NCI-H2107 (cell line): Measurements from ENCODE around the gene RAPGEF2.
"Not testable (repeated sequence)": the region's sequence is repeated elsewhere in the genome, so short reads cannot be mapped to it uniquely, and the experiment has no call there.

Experiments
- DNase-seq: peaks from one replicate; lab custom pipeline; 2025; lab: John Stamatoyannopoulos, UW

The RAPGEF2 gene

GRCh38 chr4:159102622-159103383 is at the start of gene RAPGEF2:
RAPGEF2 (plus strand) TSS chr4:159103079; CDS start chr4:159104163, 1,084 bp downstream.
- peak; percentile 56 for DNase-seq

GRCh38 chr4:159055833-159056232 is 47.0 kb upstream of the RAPGEF2 start:
- DNase-seq: no peak

- no peak for DNase-seq
These were observed 42.7 kb upstream of the RAPGEF2 start for GRCh38 chr4:159060161-159060560.

- no peak for DNase-seq
These were observed 40.5 kb upstream of the RAPGEF2 start for GRCh38 chr4:159062381-159062780.

- DNase-seq: no peak
These were observed 37.2 kb upstream of the RAPGEF2 start for GRCh38 chr4:159065513-159066240.

- not testable (repeated sequence) for DNase-seq
These were observed 34.7 kb upstream of the RAPGEF2 start for GRCh38 chr4:159068139-159068538.

GRCh38 chr4:159069922-159070321 is 33.0 kb upstream of the RAPGEF2 start:
- DNase-seq: no peak

GRCh38 chr4:159070742-159071141 is 32.1 kb upstream of the RAPGEF2 start:
- DNase-seq: no peak

- DNase-seq: no peak
These were observed 31.5 kb upstream of the RAPGEF2 start for GRCh38 chr4:159071178-159071968.

- DNase-seq: no peak
These were observed 30.7 kb upstream of the RAPGEF2 start for GRCh38 chr4:159071969-159072765.

- no peak for DNase-seq
These were observed 27.3 kb upstream of the RAPGEF2 start for GRCh38 chr4:159075531-159075932.

- not testable (repeated sequence) for DNase-seq
These were observed 25.9 kb upstream of the RAPGEF2 start for GRCh38 chr4:159077018-159077417.

- DNase-seq: no peak
These were observed 25.0 kb upstream of the RAPGEF2 start for GRCh38 chr4:159077702-159078495.

- no peak for DNase-seq
These were observed 23.8 kb upstream of the RAPGEF2 start for GRCh38 chr4:159079074-159079473.

GRCh38 chr4:159086606-159087005 is 16.3 kb upstream of the RAPGEF2 start:
- no peak for DNase-seq

GRCh38 chr4:159090255-159090654 is 12.6 kb upstream of the RAPGEF2 start:
- DNase-seq: no peak

- DNase-seq: not testable (repeated sequence)
These were observed 8.7 kb upstream of the RAPGEF2 start for GRCh38 chr4:159094156-159094555.

GRCh38 chr4:159096434-159096833 is 6.4 kb upstream of the RAPGEF2 start:
- no peak for DNase-seq

GRCh38 chr4:159097144-159097543 is 5.7 kb upstream of the RAPGEF2 start:
- no peak for DNase-seq

- DNase-seq: no peak
These were observed 5.1 kb upstream of the RAPGEF2 start for GRCh38 chr4:159097785-159098184.
